ENCODE measurements around the gene OPN4.

OPN4 gene

DNA sequence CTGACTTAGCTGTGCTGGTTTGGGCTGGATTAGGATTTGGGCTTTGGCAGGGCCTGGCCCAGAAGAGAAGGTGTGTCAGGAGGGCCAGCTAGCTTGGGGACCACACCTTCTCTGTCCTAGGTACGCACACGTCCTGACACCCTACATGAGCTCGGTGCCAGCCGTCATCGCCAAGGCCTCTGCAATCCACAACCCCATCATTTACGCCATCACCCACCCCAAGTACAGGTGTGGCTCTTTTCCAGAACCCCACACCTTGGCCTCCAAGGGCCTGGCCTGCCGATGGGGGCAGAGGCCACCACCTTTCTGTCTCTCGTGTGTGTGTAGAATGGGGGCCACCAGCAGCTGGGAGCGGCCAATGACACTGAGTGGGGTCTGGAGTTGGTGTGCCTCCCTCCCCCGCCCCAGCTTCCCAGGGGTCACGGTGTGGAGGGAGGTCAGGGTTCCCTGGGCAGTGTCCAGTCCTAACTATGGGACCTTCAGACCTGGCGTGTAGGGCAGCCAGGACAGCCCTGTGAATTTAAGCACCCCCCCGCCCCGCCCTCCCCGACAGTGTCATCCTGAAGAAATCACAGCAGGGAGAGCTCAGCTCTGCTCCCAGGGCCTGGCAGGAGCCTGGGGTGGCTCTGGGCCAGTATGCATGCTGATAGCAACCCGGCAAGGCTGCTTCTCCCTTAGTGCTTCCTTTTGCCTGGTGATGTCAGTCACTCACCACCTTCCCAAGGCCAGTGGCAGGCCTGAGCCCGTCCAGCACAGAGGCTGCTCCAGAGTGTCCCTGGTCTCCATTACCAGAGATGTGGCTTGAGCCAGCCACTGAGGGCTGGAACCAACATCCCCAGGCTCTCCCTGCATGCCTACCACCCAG lies 7.0 kb downstream of the OPN4 start:
- FAIRE-seq, result no peak
- no peak for DNase-seq (ENCODE audit: low spot score)

DNA sequence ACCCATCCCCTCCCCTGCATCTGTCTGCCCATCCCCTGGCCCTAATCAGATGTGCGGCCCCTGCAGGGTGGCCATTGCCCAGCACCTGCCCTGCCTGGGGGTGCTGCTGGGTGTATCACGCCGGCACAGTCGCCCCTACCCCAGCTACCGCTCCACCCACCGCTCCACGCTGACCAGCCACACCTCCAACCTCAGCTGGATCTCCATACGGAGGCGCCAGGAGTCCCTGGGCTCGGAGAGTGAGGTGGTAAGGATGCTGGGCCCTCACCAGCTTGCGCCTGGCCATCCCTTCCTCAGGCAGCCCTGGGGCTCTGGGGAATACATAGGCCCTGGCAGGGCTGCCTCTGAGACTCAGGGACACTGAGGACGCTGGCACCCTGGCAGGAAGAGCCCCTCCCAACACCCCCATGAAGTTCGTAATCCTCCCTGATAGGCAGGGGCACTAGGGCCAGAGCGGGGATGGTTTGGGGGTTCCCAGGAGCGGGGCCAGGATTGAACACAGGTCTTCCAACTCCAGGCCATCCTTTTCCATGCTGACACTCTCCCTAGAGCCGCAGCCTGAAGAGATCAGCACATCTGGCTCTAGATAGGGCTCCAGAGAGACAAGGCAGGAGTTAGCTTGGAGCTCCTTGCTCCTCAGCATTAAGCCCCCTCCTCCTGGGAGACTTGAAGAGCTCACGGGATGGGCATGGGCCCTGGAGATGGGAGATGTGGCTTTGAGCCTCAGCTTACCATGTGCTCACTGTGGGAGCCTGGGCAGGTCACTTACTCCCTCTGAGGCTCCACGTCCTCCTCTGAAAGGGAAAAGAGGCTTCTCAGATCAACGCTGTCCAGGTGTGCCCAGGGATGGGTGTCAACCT lies 8.1 kb downstream of the OPN4 start:
- DNase-seq (ENCODE audit: low spot score), result no peak
- FAIRE-seq, result no peak

DNA sequence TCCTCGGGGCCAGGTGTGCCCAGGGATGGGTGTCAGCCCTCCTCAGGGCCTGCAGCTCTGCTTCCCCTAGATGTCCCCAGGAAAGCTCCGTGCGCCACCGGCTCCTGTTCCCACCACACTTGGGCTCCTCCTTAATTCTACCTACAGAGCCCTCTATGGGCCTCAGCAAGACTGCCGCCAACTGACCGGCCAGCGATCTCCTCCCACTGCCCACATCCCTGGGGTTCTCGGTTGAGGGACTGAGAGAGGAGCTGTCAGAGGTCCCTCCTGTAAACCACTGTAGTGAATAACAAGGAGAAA lies 8.6 kb downstream of the OPN4 start:
- DNase-seq (ENCODE audit: low spot score) (no peak), FAIRE-seq (no peak)

DNA sequence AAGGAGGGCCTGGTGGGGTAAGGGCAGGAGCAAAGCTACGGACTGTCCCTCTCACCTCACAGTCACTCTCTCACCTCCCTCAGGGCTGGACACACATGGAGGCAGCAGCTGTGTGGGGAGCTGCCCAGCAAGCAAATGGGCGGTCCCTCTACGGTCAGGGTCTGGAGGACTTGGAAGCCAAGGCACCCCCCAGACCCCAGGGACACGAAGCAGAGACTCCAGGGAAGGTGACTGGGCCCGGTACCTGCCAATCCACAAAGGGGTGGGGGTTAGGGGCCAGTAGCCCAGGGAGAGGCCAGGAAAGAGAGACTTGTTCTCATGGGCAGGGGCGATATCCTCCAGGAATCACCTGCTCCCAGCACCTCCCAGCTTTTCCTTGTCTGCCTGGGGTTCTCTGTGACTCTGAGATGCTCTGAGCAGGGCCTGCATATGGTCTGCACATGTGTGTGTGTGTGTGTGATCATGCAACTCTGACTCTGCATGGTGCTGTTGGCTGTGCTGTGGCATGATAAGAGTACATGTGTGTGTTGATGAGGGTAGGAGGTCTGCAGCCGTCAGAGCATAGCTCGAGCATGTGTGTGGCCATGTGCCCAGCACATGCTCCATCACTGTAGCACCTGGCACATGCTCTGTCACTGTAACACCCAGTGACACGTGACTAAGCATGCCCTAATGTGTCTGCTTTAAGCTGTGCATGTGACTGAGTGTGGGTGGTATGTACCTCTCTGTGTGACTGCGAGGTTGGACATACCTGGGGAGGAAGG lies 9.4 kb downstream of the OPN4 start:
- DNase-seq (ENCODE audit: low spot score) (no peak), FAIRE-seq (peak; percentile 44)

DNA sequence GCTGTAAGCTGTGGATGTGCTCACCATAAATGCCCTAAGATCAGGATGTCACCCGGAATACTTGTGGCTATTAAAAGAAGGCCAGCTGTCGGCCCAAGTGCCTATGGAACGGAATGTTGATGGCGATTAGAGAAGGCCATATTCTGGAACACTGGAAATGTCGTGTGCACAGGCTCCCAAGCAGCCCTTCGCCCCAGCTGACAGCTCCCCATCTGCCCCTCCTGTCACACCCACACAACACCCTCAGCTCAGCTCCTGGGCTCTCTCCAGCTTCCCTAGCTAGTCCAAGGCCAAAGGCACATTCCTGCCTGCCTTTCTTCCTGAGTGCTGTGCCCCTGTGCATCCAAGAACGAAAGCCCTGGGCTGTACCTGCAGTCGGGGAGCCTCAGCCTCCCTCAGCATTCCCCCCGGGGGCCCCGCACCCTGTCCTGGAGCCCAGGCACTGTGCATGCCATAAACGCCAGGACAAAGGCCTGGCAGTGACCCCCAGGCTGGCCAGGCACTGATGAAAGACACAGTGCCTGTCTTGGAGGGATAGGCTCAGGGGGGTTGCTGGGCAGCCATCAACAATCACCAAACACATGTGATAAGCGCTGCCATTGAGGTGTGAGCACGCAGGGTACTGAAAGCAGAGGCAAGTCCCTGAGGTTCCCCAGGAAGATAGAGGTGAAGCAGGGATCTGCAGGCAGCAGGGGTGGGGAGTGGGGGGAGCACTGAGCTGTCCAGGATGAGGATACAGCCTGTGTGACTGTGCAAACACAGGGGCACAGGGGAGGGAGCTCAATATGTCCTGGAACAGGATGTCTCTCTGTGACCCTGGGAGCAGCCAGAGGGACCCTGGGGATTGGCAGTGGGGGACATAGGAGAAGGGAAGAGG lies 10.2 kb downstream of the OPN4 start:
- FAIRE-seq (no peak), DNase-seq (ENCODE audit: low spot score) (no peak)

DNA sequence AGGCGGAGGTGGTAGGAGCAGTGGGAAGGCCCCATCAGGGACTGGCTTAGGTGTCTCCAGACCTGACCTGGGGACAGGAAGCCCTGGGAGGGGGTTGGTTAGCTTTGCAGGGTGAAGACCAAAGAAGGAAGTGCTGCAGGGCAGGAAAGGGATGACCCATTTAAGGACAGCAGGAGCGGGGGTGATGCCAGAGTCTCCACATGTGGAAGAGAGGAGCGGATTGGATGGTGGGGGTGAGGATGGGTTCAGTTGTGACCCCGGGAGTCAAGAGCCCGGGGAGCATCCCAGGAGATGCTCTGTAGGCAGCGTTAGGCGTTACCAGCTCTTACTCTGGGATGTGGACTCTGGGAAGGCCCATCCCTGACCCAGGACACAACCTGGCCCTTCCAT lies 10.9 kb downstream of the OPN4 start:
- DNase-seq (ENCODE audit: low spot score) (no peak), FAIRE-seq (no peak)

DNA sequence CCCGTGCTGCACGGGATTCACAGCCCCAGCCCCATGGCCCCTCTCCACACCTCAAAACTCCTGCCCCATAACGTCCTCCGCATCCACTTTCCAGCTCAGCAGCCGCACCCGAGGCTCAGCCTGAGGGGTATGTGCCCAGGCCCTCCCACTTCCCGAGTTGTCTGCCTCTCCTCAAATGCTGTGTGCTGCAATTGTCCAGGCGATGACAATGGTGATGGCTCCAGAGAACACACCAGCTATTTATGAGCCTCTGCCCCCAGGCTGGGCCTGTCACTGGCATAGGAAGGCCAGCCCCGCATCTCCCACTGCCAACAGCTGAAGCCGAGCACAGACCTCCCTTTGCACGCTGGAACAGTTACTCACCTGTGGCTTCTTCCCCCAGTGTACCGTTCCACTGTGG lies 11.5 kb downstream of the OPN4 start:
- DNase-seq (ENCODE audit: low spot score), result no peak
- FAIRE-seq, result no peak

DNA sequence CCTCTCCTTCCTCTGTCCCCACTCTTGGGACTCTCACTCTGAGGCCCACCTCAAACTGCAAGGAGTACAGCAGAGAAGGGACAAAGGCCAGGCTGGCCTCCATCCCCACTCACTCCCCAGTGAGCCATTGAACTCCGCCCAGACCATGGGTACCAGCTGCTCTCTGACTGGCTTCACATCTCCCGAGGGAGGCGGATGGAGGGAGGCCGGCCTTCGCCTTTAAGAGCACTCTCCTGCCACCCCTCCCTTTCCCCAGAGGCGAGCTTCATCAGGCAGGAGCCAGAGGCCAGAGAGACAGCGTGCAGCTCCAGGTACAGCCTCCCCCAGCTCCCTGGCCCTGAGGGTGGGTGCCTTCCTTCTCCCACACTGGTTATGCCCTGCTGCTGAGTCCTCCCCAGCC lies 12.2 kb downstream of the OPN4 start:
- FAIRE-seq, result no peak
- DNase-seq (ENCODE audit: low spot score), result no peak

DNA sequence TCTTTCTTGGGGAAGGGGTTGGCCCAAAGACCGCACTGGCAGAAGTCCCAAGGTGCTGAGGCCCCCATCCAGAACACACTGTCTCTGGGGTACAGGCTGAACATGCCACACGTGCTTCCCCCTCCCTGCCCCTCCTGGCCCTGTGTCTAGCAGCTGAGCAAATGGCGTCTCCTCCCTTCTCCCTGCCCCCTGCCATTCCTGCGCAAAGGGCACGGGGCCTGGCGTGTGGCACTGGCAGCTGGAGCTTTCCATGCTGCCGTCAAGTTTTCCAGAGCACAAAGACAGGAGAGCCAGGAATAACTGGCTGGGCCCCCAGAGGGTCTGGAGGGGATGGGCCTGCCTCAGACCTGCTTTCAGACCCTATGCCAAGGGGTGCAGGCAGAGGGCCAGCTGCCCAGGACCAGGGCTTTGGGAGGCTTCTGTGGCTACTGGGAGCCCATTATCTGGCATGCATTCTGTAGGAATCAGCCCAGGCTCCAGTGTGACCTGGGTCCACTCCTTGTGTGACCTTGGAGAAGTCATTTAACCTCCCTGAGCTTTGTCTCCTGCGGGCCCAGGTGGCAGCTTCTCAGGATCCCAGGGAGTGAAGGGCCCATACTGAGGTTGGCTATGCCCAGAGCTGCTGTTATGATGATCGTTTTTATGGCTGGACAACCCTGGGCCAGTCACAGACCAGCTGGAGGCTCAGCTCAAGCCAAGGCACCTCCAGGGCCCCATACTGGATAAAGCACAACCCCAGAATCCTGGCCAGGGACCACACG lies 13.3 kb downstream of the OPN4 start:
- no peak for FAIRE-seq

DNA sequence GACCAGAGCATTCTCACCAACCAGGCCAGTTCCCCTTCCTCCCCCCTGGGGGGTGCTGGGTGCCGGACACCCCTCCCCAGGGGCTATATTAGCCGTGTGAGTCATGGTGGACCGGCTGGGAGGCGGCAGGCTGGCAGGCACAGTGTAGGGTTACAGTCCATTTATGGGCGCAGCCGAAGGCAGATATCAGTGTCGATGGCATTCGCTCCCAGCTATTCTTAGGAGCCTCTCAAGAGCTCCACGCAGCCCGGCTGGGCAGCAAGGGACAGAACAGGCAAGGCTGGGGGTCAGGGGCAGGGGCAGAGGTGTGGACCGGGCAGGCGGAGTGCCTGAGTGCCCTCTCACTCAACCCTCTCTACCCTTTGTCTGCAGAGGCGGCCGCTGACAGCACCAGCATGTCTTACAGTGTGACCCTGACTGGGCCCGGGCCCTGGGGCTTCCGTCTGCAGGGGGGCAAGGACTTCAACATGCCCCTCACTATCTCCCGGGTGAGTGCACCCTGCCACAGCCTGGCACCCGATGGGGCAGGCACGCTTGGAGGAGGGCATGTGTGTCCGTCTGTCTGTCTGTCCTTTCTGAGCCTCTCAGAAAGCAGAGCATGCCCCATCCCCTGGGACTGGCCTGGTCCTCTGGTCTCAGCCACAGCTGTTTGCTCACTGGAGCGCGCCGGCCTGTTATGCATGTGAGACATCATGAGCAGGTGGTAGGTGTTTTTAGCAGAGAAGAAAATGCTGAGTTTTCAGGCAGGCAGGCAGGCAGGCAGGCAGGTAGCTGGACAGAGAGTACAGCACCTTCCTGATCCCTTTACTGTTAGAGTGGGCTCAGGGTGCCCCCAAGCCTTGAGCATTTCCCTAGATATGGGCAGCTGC lies 14.2 kb downstream of the OPN4 start, which contains the start of gene LDB3:
TSS of gene LDB3 (plus strand) at position 215 of the 869 bp plus-strand sequence. CDS start at position 396, 181 bp downstream.
- DNase-seq (ENCODE audit: low spot score) (peak; percentile 47), FAIRE-seq (peak; percentile 50)

More for the DNA sequence above, 13.3 kb downstream of the OPN4 start:
- no peak for DNase-seq (ENCODE audit: low spot score)

DNA sequence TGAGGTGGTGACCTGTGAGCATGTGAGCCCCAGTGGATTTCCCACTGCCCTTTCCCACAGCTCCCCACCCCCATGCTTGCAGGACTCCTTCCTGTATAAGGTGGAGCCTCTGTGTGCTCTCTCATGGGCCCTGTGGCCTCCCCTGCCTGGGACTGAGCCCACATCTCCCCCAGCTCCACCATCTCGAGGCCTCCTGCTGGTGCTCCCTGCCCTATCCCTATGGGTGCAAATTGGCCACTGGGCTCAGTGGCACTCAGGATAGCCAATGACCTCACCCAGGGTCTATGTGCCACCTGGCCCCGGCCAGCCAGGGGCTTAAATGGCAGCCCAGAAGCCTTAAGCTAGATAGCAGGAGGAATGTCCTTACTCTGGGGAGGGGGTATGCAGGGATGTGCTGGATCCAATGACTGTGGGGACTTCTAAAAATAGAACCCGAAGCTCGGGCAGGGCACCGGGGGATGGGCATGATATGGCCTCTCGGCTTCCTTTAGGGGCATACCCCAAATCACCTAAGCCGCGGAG lies 16.0 kb downstream of the OPN4 start:
- DNase-seq (ENCODE audit: low spot score) (no peak), FAIRE-seq (no peak)

DNA sequence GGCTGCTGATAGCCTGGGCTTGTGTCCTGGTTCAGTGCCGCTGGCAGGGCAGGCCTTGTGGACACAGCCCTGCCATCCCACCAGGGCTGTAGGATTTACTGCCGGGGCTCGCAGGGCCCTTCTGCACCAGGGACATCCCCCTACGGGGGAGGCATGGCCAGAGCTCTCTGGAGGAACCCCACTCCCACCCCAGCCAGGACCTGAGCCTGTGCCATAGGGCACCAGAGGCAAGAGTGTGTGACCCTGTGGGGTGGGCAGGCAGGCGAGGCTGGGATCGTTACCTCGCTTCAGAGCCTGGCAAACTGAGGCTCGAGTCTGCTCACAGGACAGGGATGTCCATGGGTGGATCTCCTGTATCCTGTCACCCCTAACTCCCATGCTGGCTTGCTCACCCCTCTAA lies 16.5 kb downstream of the OPN4 start:
- DNase-seq (ENCODE audit: low spot score), result no peak
- FAIRE-seq, result no peak

DNA sequence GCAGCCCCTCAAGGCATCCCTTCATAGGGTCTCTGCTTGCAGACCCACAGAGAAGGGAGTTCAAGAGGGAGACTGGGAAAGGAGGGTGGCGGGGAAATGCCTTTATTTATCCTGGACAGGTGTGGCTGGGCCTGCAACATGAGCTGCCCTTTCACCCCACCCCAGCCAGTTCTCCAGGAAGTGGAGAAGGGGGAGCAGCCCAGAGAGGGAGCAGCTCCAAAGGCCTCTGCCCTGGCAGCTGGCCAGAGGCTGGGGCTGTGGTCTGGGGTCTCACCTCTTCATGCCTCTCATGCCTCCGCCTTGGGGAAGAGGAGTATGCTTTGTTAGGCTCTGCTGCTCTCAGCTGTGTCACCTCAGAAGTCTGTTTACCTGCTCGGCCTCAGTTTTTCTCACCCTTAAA lies 17.1 kb downstream of the OPN4 start:
- FAIRE-seq (no peak), DNase-seq (ENCODE audit: low spot score) (no peak)

DNA sequence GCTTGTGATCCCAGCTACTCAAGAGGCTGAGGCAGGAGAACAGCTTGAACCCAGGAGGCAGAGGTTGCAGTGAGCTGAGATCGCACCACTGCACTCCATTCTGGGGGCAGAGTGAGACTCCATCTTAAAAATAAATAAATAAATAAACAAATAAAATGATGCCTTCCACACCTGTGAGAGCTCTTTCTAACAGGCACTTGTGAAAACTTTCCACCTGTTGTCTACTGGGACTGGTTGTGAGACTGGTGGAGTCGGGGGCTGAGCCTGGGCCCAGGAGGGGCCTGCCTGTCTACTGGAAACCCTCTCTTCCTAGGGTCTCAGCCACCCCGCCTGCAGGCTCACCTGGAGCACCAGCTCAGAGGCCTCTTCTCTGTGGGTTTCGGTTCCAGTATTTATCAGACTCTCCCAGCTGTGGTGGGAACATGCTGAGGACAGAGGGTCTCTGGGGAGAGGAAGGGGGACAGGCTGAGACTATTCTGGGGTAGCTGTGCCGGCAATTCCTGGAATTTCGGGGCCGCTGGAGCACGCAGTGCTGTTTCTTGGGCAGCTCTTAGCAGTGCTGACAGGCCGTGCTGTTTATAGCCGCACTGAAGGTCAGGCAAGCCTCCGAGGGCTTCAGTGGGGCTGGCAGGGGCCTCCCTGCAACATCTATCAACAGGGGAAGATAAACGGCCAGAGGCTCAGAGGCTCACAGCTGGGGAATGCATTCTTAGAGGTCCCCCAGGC lies 17.8 kb downstream of the OPN4 start:
- FAIRE-seq (no peak), DNase-seq (ENCODE audit: low spot score) (no peak)

DNA sequence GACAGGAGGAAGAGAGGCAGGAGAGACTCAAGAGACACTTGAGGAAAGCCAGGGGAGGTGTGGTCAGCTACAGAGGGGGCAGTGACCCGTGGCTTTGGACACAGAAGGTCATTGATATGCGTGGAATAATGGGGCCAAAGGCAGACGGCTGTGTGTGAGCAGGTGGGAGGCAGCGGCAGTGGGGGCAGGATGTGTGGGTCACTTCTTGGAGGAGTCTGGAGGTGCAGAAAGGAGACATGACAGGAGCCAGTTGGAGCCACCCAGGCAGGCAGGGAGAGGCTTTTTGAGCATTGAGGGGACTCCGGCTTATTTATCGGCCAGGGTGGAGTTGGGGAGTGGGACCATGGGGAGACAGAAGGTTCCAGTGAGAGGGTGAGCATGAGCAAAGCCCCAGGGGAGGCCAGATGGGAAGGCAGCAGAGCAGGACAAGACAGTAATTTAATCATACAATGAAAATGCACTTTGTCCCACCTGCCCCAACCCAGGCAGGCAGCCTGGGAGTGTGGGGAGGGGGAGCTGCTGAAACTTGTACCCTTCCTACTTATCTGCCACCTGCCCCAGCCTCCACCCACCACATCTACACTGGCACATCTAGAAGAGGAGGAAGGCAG lies 19.0 kb downstream of the OPN4 start:
- DNase-seq (ENCODE audit: low spot score) (no peak), FAIRE-seq (no peak)

DNA sequence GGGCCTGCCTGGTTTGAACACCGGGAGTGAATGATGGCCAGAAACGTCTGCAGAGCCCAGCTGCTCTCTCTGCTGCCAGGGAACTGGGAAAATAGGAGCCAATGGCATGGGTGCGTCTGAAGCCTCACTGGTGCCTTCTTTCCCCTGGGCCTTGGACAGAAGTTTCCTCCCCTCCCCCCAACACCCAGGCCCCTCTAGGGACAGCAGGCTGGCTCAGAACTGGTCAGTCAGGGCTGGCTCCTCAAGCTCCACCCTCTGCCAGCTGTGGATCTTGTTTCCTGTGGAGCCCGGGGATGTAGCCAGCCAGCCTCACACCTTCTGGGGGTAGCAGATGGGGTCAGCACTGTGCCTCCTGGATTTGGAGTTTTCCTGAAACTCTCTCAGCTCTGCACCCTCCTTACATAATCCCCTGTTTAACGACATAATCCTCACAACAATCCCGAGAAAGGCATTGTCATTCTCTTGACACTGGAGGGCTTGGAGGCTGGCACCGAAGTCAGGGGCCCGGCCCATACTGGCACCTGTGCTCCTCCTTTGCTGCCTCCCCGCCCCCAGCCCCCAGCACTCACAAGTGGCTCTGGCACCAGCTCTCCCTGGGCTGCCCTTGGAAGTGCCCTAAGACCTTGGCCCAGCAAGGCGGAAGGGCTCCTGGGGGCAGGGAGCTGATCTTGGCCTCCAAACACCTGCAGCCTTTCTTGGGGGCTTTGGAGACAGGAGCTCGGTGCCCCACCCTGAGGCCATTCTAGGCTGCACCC lies 19.7 kb downstream of the OPN4 start:
- no peak for DNase-seq (ENCODE audit: low spot score)

DNA sequence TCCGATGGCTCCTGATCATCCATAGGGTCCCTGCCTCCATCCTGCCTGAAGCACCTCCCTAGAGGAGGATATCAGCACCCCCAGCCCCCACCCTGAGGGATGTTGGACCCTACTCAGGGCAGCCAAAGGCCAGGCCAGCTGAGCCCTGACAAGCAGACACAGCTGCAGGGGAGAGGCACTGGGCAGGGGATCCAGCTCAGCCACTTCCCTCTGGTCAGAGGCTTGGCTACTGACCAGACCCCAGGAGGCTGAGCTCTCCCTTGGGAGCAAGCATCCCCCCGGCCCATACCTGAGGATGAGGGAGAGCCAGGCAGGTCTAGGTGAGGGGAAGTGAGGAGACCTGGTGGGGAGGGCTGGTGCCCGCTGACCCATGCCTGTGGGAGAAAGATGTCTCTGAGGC lies 20.6 kb downstream of the OPN4 start:
- FAIRE-seq, result no peak
- DNase-seq (ENCODE audit: low spot score), result no peak

More for the DNA sequence above, 19.7 kb downstream of the OPN4 start:
- FAIRE-seq, result no peak

Data from urothelium cell line (cell line).